HepG2 (cell line): Measurements from ENCODE around the gene GDF7. TPM values are rescaled to one million over a fixed set of nuclear protein-coding genes. Genes with fewer than 3 reads are reported as not detected.

Experiments used
- polyA plus RNA-seq, 8 experiments: library from polyadenylated mRNA; depleted of rRNA in 3 of 8; stranded (reverse) in 7 of 8; unstranded in 1 of 8; fragments of >200 nt; fragmentation: Illumina TruSeq in 4 of 8; extraction: Trizol in 4 of 8; gene quantifications; 2 replicates each; pipeline versions ENCODE4 v1.2.1 to v1.2.3, GENCODE V29; 2011 to 2016; ENCODE audit warnings: low read depth in 4 of 8, missing spikeins in 1 of 8, mixed read lengths in 1 of 8; ENCODE audit not compliant: insufficient read depth in 1 of 8
- total RNA-seq, 5 experiments: library from RNA; depleted of rRNA; stranded (reverse); fragments of >200 nt; fragmentation: Illumina TruSeq; extraction: Trizol; gene quantifications; 2 replicates each; pipeline ENCODE4 v1.2.3, GENCODE V29; 2016; ENCODE audit warnings: low read depth in 1 of 5

The GDF7 gene
- total and polyA plus RNA-seq, 2 of the 13 experiments (the other 11 are each of a cell fraction or from before 2014, with no cell fraction given) = 1.6 to 15.0 TPM

Other genes starting within 250 kb of the GDF7 start
- gene RHOB, start 220.1 kb upstream of the GDF7 start, total RNA-seq (2016; rRNA removed; fragmentation: Illumina TruSeq; extraction: Trizol) = 192 and 268 TPM in 2 replicates
- gene RHOB, start 220.1 kb upstream of the GDF7 start, polyA plus RNA-seq (2011; rRNA removed) = 192 and 237 TPM in 2 replicates
- gene HS1BP3, start 16.0 kb upstream of the GDF7 start, total RNA-seq (2016; rRNA removed; fragmentation: Illumina TruSeq; extraction: Trizol) = 22.0 and 22.8 TPM in 2 replicates
- gene HS1BP3, start 16.0 kb upstream of the GDF7 start, polyA plus RNA-seq (2011; rRNA removed) = 15.2 and 17.3 TPM in 2 replicates
- 46.2 and 66.4 TPM in 2 replicates for gene LDAH, start 156.0 kb downstream of the GDF7 start, total RNA-seq (2016; rRNA removed; fragmentation: Illumina TruSeq; extraction: Trizol)
- 20.5 and 28.8 TPM in 2 replicates for gene LDAH, start 156.0 kb downstream of the GDF7 start, polyA plus RNA-seq (2011; rRNA removed)